ENCODE results near the gene ZNF117. TPM values are rescaled to one million over a fixed set of nuclear protein-coding genes. Genes with fewer than 3 reads are reported as not detected.

Gene ZNF117
- total RNA-seq, 1 donor from 2014 or later, result 16.9 TPM

Other genes with a start within 250 kb of the ZNF117 start
- 5.9 and 16.2 TPM in 2 replicates for gene ZNF138, start 196.6 kb downstream of the ZNF117 start, total RNA-seq
- gene ZNF273, start 87.8 kb downstream of the ZNF117 start, total RNA-seq, result 5.2 and 7.8 TPM in 2 replicates
- gene ERV3-1, start 15.7 kb upstream of the ZNF117 start, total RNA-seq, result 2.4 and 14.4 TPM in 2 replicates

Measured in renal cortical epithelial cell (primary cell).